ENCODE results near the gene SCGB3A2. TPM values are rescaled to one million over a fixed set of nuclear protein-coding genes. Genes with fewer than 3 reads are reported as not detected.

SCGB3A2 gene
- total and polyA plus RNA-seq, 2 experiments from 2014 or later: 33.6 to 70.6 TPM

- Histone ChIP-seq H3K4me2 (no peak overlapping the region), H3K4me1 (ENCODE audit: insufficient read depth) (no peaks in the 10 kb centered on the region), H3K9me2 (replicated peaks; ENCODE audit: insufficient read depth) (no peaks in the 10 kb centered on the region), H3K9me3 (ENCODE audit: low read depth) (no peaks in the 10 kb centered on the region), H3K27ac (no peak overlapping the region), H3K27me3 (no peaks in the 10 kb centered on the region), H4K20me1 (ENCODE audit: insufficient read depth, poor library complexity, severe bottlenecking) (no peaks in the 10 kb centered on the region), H3K4me3 (no peak overlapping the region), H2AFZ (no peak overlapping the region), H3K79me2 (no peaks in the 10 kb centered on the region), H3K36me3 (replicated peaks; ENCODE audit: insufficient read depth, low read depth) (no peaks in the 10 kb centered on the region)
- no peak for TF ChIP-seq EZH2 (IDR thresholded peaks at IDR 0.05; ENCODE audit: borderline replicate concordance)
- TF ChIP-seq EZH2phosphoT487 (IDR thresholded peaks at IDR 0.05; ENCODE audit: low read depth, severe bottlenecking, unreplicated experiment): no peak
- 55% methylated on average over 2 of the region's 2 CpGs for WGBS (ENCODE audit: low lambda C conversion rate, missing lambda C conversion rate)
- no peak for DNase-seq (ENCODE audit: low spot score)
Measured at GRCh38 chr5:147893820-147894219, 15.3 kb downstream of the SCGB3A2 start.

DNA sequence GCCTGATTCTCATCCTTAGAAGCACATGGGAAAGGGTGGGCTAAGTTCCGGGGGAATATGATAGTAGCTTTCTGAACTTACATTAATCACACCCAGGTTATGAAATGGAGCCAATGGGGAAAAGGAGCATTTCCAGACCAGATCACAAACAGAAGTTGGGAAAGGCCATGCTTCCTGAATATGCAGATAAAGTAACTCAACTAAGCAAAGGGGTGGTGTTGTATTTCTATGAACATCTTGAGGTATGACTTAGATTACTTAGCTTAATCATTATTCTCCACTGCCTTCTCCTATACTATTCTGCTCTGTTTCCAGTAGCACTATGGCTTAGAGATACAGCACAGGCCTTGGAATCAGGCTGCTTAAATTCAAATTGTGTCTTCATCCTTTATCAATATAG lies 17.4 kb downstream of the SCGB3A2 start:
- Histone ChIP-seq H4K20me1 (ENCODE audit: insufficient read depth, poor library complexity, severe bottlenecking) (no peaks in the 10 kb centered on the region), H3K4me2 (no peak overlapping the region), H3K9me2 (replicated peaks; ENCODE audit: insufficient read depth) (no peaks in the 10 kb centered on the region), H2AFZ (no peak overlapping the region), H3K27me3 (no peaks in the 10 kb centered on the region), H3K4me1 (ENCODE audit: insufficient read depth) (no peaks in the 10 kb centered on the region), H3K9me3 (ENCODE audit: low read depth) (no peaks in the 10 kb centered on the region), H3K36me3 (replicated peaks; ENCODE audit: insufficient read depth, low read depth) (no peaks in the 10 kb centered on the region), H3K4me3 (no peak overlapping the region), H3K27ac (no peak overlapping the region), H3K79me2 (no peaks in the 10 kb centered on the region)
- 78% methylated on average over 1 of the region's 1 CpG for WGBS (ENCODE audit: low lambda C conversion rate, missing lambda C conversion rate)
- DNase-seq (ENCODE audit: low spot score): no peak
- no peak for TF ChIP-seq EZH2phosphoT487 (IDR thresholded peaks at IDR 0.05; ENCODE audit: low read depth, severe bottlenecking, unreplicated experiment)
- TF ChIP-seq, protein P1, sequence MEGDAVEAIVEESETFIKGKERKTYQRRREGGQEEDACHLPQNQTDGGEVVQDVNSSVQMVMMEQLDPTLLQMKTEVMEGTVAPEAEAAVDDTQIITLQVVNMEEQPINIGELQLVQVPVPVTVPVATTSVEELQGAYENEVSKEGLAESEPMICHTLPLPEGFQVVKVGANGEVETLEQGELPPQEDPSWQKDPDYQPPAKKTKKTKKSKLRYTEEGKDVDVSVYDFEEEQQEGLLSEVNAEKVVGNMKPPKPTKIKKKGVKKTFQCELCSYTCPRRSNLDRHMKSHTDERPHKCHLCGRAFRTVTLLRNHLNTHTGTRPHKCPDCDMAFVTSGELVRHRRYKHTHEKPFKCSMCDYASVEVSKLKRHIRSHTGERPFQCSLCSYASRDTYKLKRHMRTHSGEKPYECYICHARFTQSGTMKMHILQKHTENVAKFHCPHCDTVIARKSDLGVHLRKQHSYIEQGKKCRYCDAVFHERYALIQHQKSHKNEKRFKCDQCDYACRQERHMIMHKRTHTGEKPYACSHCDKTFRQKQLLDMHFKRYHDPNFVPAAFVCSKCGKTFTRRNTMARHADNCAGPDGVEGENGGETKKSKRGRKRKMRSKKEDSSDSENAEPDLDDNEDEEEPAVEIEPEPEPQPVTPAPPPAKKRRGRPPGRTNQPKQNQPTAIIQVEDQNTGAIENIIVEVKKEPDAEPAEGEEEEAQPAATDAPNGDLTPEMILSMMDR (IDR thresholded peaks at IDR 0.05; ENCODE audit: poor library complexity): no peak
- TF ChIP-seq EZH2 (IDR thresholded peaks at IDR 0.05; ENCODE audit: borderline replicate concordance): no peak

DNA sequence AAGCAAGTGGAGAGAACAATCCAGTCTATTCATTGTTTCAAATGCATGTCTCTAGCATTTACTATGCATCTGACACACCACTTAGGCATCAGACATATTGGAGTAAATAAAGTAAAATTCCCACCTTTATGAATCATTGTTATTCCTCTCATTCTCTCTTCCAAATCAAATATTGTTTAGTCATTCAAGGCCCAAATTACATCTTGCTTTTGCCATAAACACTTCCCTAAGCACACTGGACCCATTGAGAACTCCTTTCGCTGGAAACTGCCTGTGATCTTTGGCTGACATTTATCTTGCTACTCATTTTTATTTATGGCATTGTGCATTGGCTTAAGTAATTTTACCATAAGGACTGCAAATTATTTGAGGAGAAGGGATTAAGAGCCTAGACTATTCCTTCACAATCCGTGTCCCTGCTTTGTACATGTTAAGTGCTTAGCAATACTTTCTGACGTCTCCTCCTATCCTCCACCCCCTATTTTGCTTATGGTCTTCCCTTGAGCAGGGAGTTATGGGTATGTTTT lies 20.4 kb downstream of the SCGB3A2 start:
- 88% methylated on average over 3 of the region's 3 CpGs for WGBS (ENCODE audit: low lambda C conversion rate, missing lambda C conversion rate)
- H3K4me2 ChIP-seq: no peak overlapping the region
- no peaks in the 10 kb centered on the region for H4K20me1 ChIP-seq (ENCODE audit: insufficient read depth, poor library complexity, severe bottlenecking)
- H3K36me3 ChIP-seq (replicated peaks; ENCODE audit: insufficient read depth, low read depth): no peaks in the 10 kb centered on the region
- DNase-seq (ENCODE audit: low spot score): no peak
- H3K4me3 ChIP-seq: no peak overlapping the region
- no peaks in the 10 kb centered on the region for H3K9me3 ChIP-seq (ENCODE audit: low read depth)
- H2AFZ ChIP-seq: no peak overlapping the region
- H3K27me3 ChIP-seq: no peaks in the 10 kb centered on the region
- H3K27ac ChIP-seq: no peak overlapping the region
- H3K4me1 ChIP-seq (ENCODE audit: insufficient read depth): no peaks in the 10 kb centered on the region
- no peaks in the 10 kb centered on the region for H3K79me2 ChIP-seq
- H3K9me2 ChIP-seq (replicated peaks; ENCODE audit: insufficient read depth): no peaks in the 10 kb centered on the region
- TF ChIP-seq EZH2phosphoT487 (IDR thresholded peaks at IDR 0.05; ENCODE audit: low read depth, severe bottlenecking, unreplicated experiment) (no peak), EZH2 (IDR thresholded peaks at IDR 0.05; ENCODE audit: borderline replicate concordance) (no peak)
- TF ChIP-seq, protein P1 (IDR thresholded peaks at IDR 0.05; ENCODE audit: poor library complexity): no peak

DNA sequence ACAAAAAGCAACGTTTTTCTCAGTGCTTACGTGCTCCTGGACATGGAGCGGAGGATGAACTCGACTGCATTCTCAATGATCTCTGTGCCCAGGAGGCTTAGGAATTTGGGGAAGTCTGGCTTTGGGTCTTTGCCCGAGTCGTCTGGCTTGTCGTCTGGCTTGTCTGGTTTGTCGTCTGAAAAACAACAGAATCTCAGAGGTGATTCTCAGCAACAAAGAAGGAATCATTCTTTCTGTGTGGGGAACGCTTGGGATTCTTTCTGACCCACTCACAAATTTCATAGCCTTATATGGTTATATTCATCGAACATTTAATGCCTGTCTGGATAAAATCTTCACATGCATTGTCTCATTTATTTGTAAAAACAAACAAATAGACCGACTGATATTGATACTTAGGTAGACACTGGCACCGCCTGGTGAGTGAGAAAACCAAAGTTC lies 23.1 kb downstream of the SCGB3A2 start:
- TF ChIP-seq EZH2 (IDR thresholded peaks at IDR 0.05; ENCODE audit: borderline replicate concordance) (no peak), EZH2phosphoT487 (IDR thresholded peaks at IDR 0.05; ENCODE audit: low read depth, severe bottlenecking, unreplicated experiment) (no peak)
- TF ChIP-seq, protein P1 (IDR thresholded peaks at IDR 0.05; ENCODE audit: poor library complexity): no peak
- H2AFZ ChIP-seq: no peak overlapping the region
- no peaks in the 10 kb centered on the region for H3K36me3 ChIP-seq (replicated peaks; ENCODE audit: insufficient read depth, low read depth)
- no peaks in the 10 kb centered on the region for H3K9me3 ChIP-seq (ENCODE audit: low read depth)
- H3K9me2 ChIP-seq (replicated peaks; ENCODE audit: insufficient read depth): no peaks in the 10 kb centered on the region
- no peak for DNase-seq (ENCODE audit: low spot score)
- H3K79me2 ChIP-seq: no peaks in the 10 kb centered on the region
- H3K4me3 ChIP-seq: no peak overlapping the region
- no peak overlapping the region for H3K4me2 ChIP-seq
- H4K20me1 ChIP-seq (ENCODE audit: insufficient read depth, poor library complexity, severe bottlenecking): no peaks in the 10 kb centered on the region
- H3K27ac ChIP-seq: no peak overlapping the region
- H3K27me3 ChIP-seq: no peaks in the 10 kb centered on the region
- no peaks in the 10 kb centered on the region for H3K4me1 ChIP-seq (ENCODE audit: insufficient read depth)
- 57% methylated on average over 12 of the region's 12 CpGs for WGBS (ENCODE audit: low lambda C conversion rate, missing lambda C conversion rate)

Data from hepatocyte (in vitro differentiated cells).